EH (cell line): ENCODE results near the gene MAN2A1.
A peak's percentile ranks its signal among the peaks of the same experiment; 100 is the strongest.

ENCODE experiments used
- DNase-seq: peaks from one replicate; pipeline ENCODE4 v3.0.0-alpha.2; 2015; ENCODE audit warnings: low read depth

MAN2A1 gene

DNA sequence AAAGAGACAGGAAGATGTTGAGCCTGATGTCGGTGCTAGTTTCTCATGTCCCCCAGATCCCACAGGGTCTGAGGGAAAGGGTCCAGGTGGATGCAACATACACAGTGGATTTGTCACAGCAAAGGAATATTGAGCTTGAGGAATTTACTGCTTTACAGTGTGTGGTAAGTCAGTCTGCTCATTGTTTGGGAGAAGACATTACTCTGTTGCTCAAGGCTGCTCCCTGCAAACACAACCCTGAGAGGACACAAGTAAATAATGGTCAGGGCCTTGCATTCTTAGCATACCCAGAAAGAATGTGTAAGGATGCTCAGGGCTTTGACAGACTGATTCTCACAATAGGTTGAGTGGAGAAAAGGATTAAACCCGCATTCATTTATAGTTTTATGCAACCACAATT, 7.3 kb upstream of the MAN2A1 start:
- peak; percentile 17 for DNase-seq

- DNase-seq, result no peak
These were observed 3.8 kb upstream of the MAN2A1 start for GRCh38 chr5:109685916-109686315.

GRCh38 chr5:109688630-109688969, 1.1 kb upstream of the MAN2A1 start:
- no peak for DNase-seq

GRCh38 chr5:109688970-109689739, 572 bp upstream of the MAN2A1 start:
- DNase-seq, result peak; percentile 91

DNA sequence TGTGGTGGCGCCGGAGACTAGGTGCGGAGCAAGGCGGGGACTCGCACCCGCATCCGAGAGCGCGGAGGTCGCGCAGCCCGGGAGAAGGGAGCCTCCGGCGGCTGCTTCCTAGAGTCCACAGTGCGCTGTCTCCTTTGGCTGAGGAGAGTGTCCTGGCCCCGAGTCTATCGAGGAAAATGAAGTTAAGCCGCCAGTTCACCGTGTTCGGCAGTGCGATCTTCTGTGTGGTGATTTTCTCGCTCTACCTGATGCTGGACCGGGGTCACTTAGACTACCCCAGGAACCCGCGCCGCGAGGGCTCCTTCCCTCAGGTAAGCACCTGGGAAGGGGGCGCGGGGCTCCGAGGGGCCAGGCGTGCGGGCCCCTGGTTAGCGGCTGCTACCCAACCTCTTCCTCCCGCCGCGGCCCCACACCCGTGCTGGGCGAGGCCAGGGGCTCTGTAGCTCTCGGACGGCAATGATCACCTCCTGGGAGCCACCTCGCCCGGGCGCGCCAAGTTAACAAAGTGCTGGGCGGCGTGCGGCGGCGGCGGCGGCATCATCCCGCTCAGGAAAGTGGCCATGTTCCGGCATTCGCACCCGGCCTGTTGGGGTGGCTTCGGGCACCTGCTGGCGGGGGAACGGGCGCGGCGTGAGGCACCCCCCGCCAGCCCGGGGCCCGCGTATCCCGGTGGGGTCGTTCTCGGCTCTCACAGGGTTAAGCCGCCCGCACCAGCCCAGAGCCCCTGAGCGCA, 681 bp downstream of the MAN2A1 start:
- DNase-seq, result peak; percentile 53

DNA sequence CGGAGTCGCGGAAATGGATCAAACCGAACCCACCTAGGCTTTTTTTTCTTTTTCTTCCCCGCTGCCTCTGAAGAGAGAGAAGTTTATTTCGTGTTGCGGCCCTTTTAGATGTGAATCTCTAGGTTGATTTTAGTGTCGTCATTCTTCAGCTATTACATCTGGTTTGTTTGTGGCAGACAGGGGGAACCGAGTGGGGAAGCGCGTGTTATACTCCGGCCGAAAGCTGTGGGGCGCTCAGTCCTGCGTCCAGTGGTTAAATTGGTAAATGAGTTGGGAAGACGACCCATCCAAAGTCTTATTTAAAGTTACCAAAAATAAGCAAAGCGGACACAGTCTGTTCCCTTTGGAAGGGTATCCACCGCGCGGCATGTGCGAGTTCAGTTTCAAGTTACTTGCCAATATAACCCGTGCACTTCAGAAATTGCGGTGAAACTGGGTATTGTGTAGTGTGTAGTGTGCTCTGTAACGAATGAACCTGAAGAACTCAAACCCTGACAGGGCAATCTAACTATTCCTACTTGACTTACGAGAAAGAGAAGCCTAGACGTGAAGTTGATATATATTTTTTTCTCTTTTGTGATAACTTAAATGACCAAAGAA, 1.3 kb downstream of the MAN2A1 start:
- DNase-seq, result peak; percentile 82

DNA sequence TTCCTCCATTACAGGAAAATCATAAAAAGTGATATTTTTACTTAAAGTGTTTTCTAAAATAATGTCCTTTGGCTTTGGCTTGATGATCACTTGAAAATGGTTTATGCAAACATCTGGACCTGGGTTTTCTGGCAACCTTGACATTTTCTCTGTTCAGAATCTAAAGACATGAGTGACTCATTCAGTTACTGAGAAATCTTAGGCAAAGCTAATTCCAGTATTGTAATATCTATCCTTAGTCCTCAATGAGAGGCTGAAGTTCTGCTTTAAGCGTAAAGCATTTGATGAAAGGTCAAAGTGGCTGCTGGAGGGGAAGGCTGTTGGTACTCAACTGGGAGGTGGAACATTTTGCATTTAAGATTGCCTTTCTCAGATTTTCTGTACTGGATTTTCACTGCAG, 2.3 kb downstream of the MAN2A1 start:
- peak; percentile 46 for DNase-seq

GRCh38 chr5:109692852-109693251, 3.1 kb downstream of the MAN2A1 start:
- no peak for DNase-seq

GRCh38 chr5:109693535-109694400, 4.0 kb downstream of the MAN2A1 start:
- peak; percentile 64 for DNase-seq

GRCh38 chr5:109694451-109694891, 4.7 kb downstream of the MAN2A1 start:
- peak; percentile 57 for DNase-seq

DNA sequence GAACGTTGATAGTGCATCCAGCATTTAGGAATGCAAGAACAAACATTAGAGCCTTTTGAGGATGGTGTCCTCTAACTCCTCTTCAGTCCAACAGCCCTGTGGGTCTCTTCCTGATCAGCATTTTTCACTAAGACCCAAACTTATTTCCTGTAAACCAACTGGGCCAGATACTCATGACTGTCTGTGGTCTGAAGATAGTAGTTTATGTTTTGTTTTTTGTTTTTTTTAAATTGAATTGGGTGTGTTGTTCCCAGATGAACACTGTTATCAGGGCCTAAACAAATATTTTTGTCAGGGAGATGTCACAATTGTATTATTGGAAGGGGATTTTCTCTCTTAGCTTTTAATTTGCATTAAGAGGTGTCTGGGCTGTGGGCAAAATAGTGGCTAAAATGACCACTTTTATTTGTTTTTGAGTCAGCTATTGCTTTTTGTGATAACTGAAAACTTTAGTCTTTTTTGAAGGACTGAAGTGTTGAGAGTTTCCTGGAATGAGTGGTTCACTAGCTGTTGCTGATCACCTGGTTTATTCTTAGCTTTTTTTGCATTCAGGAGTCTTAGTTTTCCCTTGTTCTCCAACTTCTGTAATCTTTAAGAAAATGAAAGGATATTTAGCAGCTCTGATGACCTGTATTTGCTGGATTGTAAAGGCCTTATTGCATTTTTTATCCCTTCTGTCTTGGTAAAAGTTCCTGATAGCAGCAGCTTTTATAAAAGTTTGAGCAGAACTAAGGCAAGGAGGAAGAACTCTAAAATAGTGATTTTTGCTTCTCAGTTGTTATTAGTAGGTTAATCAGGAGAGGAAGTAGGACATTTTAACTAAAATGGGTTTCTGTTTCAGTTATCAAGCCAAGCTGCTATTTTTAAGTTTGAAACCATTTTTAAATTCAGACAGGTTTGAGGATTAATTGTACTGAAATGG, 5.5 kb downstream of the MAN2A1 start:
- no peak for DNase-seq

- no peak for DNase-seq
These were observed 7.6 kb downstream of the MAN2A1 start for GRCh38 chr5:109697339-109697738.

DNA sequence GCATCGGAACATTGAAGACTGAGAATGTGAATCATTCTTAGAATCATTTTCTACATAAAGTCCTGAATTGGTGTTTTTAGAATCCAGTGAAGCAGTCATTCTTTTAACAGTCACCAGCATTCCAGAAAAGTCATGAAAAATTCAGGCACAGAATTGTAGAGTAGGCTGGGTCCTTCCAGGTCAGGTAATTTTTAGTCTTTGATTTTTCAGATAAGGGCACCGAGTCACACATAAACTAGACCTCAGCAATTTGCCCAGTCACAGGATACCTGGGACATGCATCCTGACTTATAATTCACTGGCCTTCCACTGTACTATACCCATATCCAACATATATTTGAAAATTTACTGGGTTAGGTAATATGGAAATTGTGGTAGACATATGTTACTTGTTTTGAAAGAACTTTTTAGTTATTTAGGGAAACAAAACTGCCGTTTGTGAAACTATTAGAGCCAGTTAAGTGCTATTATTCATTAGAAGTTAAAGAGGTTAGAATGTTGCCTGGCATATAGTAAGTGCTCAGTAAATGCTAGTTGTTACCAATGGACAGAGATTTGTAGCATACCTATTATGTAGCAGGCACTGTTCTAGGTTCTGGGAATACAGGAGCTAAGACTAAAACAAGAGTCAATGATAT, 10.9 kb downstream of the MAN2A1 start:
- no peak for DNase-seq

GRCh38 chr5:109701252-109701651, 11.5 kb downstream of the MAN2A1 start:
- DNase-seq, result no peak

DNA sequence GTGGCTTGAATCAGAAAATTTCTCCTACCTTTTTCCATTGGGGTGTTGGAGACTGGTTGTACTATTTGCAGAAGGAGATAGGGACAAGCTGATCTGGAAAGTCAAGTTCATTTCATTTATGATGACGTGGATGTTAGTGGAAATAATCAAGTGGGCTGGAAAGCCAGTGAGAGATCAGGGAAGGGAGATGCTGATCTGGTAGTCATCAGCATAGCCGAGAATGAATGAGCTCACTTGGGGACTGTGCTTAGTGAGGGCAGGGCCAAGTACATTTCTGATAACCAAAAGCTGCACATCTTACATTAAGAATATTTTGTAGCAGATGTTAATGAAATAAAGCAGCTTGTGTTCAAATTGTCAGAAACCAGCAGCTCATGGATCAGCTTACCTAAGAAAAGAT, 12.1 kb downstream of the MAN2A1 start:
- no peak for DNase-seq

DNA sequence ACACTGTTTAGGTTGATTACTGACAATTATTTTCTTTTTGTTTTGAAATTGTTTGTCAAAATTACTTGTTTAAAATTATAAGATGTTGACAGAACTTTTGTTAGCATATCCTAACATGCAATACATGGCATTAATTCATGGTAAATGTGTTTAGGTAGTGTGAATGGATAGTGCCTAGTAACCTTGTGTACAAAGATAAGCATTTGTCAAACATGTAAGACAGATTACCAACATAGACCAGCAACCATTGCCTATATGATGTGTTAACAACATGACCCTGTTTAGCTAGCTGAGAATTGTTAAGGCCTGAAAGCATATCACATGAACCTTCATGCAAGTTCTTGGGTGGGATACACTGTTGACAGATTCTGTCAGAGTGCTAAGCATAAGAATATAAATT, 13.4 kb downstream of the MAN2A1 start:
- DNase-seq, result no peak

DNA sequence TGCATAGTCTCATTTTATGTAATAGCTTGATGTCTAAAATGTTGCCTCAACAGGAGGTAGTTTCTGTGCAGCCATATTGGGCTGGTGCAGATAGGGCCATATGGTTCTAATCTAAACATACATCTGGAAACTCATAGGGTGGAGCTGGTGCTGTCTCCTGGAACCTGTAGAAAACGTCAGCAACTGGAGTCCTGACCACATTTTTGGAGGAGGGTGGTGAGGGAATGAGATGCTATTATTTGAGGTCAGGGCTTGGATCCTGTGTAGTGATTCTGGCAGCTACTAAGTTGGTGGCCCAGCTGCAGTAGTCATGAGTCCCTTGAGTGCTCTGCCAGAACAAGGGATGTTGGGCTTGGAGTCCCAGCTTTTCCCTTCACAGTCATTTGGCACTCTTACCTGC, 14.1 kb downstream of the MAN2A1 start:
- peak; percentile 13 for DNase-seq

DNA sequence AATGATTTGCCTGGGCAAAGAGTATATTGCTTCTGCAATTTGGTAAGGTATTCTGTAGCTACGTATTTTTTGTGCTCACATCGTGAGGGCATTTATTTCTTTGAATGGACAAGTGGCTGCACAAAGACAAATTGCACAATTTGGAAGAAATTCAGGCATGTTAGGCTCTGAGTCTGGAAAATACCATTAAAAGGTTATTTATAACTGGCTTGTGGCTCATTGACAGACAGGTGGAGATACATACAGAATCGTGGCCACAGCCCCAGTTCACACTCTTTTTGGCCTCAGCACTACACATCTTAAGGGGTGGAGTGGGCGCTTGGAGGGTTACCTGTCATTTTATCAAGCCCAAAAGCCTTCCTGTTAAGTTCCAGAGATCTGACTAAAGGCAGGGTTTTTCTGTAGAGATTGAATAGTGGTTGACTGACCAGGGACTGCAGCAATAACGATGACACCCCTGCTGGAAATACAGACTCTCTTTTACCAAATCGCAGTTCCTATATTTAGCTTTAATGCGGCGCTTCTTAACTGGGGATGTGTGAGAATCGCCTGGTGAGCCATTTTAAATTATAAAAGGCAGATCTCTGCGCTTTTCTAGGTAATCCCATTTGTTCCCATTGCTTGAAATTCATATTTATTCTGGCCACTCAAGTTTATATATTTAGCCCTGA, 14.7 kb downstream of the MAN2A1 start:
- DNase-seq, result no peak

DNA sequence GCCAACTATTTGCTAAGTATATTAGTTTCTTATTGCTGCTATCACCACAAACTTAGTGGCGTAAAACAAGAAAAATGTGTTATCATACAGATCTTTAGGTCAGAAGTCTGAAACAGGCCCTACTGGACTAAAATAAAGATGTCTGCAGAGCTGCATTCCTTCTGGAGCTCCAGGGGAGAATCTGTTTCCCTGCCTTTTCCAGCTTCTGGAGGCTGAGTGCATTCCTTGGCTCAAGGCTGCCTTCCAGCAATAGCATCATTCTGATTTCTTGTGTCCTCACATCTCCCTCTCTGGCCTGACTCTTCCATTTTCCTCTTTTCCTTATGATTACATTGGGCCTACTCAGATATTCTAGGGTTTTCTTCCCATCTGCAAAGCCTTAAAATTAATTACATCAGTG, 15.9 kb downstream of the MAN2A1 start:
- peak; percentile 87 for DNase-seq

DNA sequence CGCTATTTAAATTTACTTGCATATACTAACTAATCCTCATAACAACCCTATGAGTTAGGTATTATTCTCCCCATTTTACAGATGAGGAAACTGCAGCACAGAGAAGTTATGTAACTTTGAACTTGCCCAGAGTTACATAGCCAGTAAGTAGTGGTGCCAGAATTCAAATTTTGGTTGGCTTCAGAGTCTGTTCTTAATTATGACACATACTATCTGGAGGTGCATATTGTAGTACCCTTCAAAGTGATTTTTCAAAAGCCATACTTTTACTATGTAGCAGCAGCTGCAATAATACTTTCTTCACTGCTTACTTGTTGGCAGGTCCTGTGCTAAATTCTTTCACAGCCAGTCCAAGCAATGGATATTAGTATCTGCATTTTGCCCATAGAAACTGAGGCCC, 16.4 kb downstream of the MAN2A1 start:
- no peak for DNase-seq
